Suprapubic skin (tissue), 4 donors: ENCODE measurements around the gene CLK2. TPM values are rescaled to one million over a fixed set of nuclear protein-coding genes. Genes with fewer than 3 reads are reported as not detected.
A peak's percentile ranks its signal among the peaks of the same experiment; 100 is the strongest.

Experiments
- DNase-seq, 2 donors: peaks; one replicate each; pipeline ENCODE4 v3.0.0-alpha.2; 2019; ENCODE audit warnings: low spot score in 2 of 2
- H3K27ac ChIP-seq: fragments of 200-600 bp; sonication (generic); one replicate; pipeline ENCODE4 v1.5.1; 2019
- H3K27me3 ChIP-seq: fragments of 200-600 bp; sonication (generic); one replicate; pipeline ENCODE4 v1.5.1; 2019
- H3K36me3 ChIP-seq: fragments of 200-600 bp; sonication (generic); one replicate; pipeline ENCODE4 v1.5.1; 2019
- H3K4me1 ChIP-seq: fragments of 200-600 bp; sonication (generic); one replicate; pipeline ENCODE4 v1.5.1; 2019
- H3K4me3 ChIP-seq: fragments of 200-600 bp; sonication (generic); one replicate; pipeline ENCODE4 v1.5.1; 2019; ENCODE audit warnings: mild to moderate bottlenecking
- H3K9me3 ChIP-seq: fragments of 200-600 bp; sonication (generic); one replicate; pipeline ENCODE4 v1.5.1; 2019
- EP300 ChIP-seq: sonication (generic); formaldehyde crosslinking; IDR thresholded peaks from one replicate; pipeline ENCODE4 v1.6.1; 2017; ENCODE audit warnings: antibody characterized with exemption
- POLR2A ChIP-seq, 2 donors: fragments of 450-650 bp; IDR thresholded peaks; one replicate each; pipeline ENCODE4 v1.6.1; 2017; ENCODE audit warnings: antibody characterized with exemption in 2 of 2, mild to moderate bottlenecking in 2 of 2, moderate library complexity in 2 of 2
- POLR2AphosphoS5 ChIP-seq, 3 donors: sonication (generic); formaldehyde crosslinking; IDR thresholded peaks; one replicate each; pipeline ENCODE4 v1.6.1; 2017; ENCODE audit warnings: antibody characterized with exemption in 3 of 3
- WGBS: methylation state at CpG from one replicate; pipeline ENCODE4 v1.1.5; 2018; 5-methylcytosine and 5-hydroxymethylcytosine counted together
- total RNA-seq, 4 donors: library from RNA; depleted of rRNA; stranded (reverse); fragments of >200 nt; gene quantifications; one replicate each; pipeline ENCODE4 v1.1.0, GENCODE V29; 2016
- TF ChIP-seq, protein P1 (sequence below), 2 donors: fragments of 200-600 bp in 1 of 2; fragments of 450-650 bp in 1 of 2; sonication (generic) in 1 of 2; IDR thresholded peaks; one replicate each; pipeline ENCODE4 v1.5.1; 2016 to 2019; ENCODE audit warnings: antibody characterized with exemption in 2 of 2, mild to moderate bottlenecking in 1 of 2, moderate library complexity in 1 of 2

The CLK2 gene
- total RNA-seq, 4 donors from 2014 or later = 27.6 to 72.3 (median 36.2) TPM

DNA sequence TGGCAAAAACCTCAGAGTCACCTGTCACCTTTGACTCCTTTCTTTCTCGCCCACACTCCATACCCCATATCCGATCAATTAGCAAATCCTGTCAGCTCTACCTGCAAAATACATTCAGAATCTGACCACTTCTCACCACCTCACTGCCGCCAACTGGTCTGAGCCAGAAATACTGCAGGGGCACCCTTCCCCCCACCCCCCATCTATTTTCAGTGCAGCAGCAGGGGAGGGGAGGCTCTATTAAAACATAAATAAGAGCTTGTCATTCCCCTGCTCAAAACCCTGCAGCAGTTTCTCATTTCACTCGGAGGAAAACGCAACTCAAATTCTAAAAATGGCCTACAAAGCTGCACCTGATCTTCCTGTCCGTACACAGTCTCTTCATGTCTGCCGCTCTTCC lies 24.1 kb upstream of the CLK2 start:
- WGBS = 77% methylated on average over 7 of the region's 7 CpGs
- no peak for DNase-seq
- Histone ChIP-seq H3K9me3 (no peaks in the 10 kb centered on the region), H3K36me3 (no peaks in the 10 kb centered on the region), H3K4me1 (peaks cover 15% of the 10 kb centered on the region), H3K4me3 (no peak overlapping the region), H3K27ac (no peak overlapping the region), H3K27me3 (peaks cover 24% of the 10 kb centered on the region)
- TF ChIP-seq, protein P1, sequence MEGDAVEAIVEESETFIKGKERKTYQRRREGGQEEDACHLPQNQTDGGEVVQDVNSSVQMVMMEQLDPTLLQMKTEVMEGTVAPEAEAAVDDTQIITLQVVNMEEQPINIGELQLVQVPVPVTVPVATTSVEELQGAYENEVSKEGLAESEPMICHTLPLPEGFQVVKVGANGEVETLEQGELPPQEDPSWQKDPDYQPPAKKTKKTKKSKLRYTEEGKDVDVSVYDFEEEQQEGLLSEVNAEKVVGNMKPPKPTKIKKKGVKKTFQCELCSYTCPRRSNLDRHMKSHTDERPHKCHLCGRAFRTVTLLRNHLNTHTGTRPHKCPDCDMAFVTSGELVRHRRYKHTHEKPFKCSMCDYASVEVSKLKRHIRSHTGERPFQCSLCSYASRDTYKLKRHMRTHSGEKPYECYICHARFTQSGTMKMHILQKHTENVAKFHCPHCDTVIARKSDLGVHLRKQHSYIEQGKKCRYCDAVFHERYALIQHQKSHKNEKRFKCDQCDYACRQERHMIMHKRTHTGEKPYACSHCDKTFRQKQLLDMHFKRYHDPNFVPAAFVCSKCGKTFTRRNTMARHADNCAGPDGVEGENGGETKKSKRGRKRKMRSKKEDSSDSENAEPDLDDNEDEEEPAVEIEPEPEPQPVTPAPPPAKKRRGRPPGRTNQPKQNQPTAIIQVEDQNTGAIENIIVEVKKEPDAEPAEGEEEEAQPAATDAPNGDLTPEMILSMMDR (IDR thresholded peaks at IDR 0.05) = no peak
- TF ChIP-seq POLR2A (IDR thresholded peaks at IDR 0.05) (no peak), EP300 (no peak), POLR2AphosphoS5 (IDR thresholded peaks at IDR 0.05) (no peak)

DNA sequence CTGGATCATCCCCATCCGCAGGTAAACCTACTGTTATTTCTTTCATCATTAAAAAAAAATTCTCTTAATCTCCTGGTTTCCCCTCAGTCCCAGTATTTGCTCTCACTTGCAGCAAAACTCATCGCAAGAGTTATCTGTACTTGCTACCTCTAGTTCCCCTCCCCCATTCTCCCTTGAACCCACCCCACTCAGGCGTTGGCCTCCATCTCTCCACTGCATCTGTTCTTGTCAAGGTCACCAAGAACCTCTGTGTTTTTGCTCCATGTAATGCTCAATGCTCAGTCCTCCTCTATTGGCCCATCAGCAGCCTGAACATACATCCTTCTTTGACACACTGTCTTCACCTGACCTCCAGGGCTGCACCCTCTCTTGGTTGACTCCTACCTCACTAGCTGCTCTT lies 23.4 kb upstream of the CLK2 start:
- Histone ChIP-seq H3K4me1 (peaks cover 15% of the 10 kb centered on the region), H3K36me3 (no peaks in the 10 kb centered on the region), H3K27me3 (peaks cover 24% of the 10 kb centered on the region), H3K4me3 (no peak overlapping the region), H3K9me3 (no peaks in the 10 kb centered on the region), H3K27ac (no peak overlapping the region)
- DNase-seq = no peak
- WGBS = 91% methylated on average over 3 of the region's 3 CpGs
- TF ChIP-seq POLR2A (IDR thresholded peaks at IDR 0.05) (no peak), POLR2AphosphoS5 (IDR thresholded peaks at IDR 0.05) (no peak), EP300 (no peak)
- TF ChIP-seq, protein P1 (IDR thresholded peaks at IDR 0.05) = no peak

DNA sequence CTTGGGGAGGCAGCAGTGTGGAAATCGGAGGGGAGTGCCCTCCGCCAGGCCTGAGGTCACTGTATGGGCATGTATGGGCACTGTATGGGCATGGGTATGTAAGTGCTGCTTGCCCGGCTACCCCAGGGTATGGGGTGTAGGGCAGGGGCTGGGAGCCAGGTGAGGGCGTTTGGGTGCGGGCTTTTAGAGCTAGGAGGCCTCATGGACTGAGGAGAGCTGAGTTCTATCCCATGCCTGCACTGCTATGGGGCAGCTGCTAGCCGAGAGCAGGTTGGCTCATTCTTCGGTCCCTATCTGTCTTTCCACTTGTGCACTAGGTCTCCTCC lies 22.6 kb upstream of the CLK2 start:
- WGBS = 71% methylated on average over 7 of the region's 7 CpGs
- Histone ChIP-seq H3K27me3 (peaks cover 24% of the 10 kb centered on the region), H3K27ac (no peak overlapping the region)

DNA sequence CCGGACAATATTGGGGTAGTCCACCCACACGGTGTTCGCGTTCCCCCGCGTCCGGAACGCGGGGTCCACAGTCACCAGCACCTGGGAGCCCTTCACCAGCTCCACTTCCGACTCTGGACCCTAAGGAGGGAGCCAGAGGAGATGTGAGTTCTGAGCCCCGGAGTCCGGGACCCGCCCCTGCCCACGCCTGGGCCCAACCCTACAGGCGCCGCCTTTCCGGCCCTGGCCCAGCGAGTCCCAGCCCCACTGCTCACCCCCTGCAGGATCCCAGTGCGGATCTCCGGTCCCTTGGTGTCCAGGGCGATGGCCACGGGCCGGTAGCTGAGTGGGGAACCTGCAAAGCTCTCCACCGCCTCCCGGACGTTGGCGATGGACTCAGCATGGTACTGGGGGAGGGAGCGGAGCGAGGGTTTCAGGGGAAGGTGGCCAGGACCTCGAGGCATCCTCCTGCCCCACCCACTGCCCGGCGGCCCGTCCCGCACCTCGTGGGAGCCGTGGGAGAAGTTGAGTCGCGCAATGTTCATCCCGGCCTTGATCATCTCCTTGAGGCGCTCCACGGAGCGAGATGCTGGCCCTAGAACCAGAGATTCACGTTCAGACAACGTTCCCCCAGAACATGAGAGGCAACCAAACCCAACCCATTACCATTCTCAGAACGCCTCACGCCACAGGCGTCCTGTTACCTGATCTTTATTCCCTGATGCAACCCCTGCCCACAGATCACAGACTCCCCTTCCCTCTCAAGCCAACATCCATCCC lies 22.1 kb upstream of the CLK2 start:
- H3K27ac ChIP-seq = no peak overlapping the region
- DNase-seq = no peak
- H3K9me3 ChIP-seq = no peaks in the 10 kb centered on the region
- WGBS = 17% methylated on average over 22 of the region's 47 CpGs
- H3K36me3 ChIP-seq = no peaks in the 10 kb centered on the region
- peaks cover 15% of the 10 kb centered on the region for H3K4me1 ChIP-seq
- H3K4me3 ChIP-seq = peak overlapping the region; percentile 25
- peaks cover 24% of the 10 kb centered on the region for H3K27me3 ChIP-seq
- TF ChIP-seq POLR2AphosphoS5 (IDR thresholded peaks at IDR 0.05) = no peak
- TF ChIP-seq, protein P1 (IDR thresholded peaks at IDR 0.05) = no peak
- no peak for TF ChIP-seq EP300
- TF ChIP-seq POLR2A (IDR thresholded peaks at IDR 0.05) = no peak

More for the DNA sequence above, 22.6 kb upstream of the CLK2 start:
- no peak for DNase-seq
- no peak for TF ChIP-seq POLR2AphosphoS5 (IDR thresholded peaks at IDR 0.05)
- no peaks in the 10 kb centered on the region for H3K9me3 ChIP-seq
- H3K4me3 ChIP-seq = no peak overlapping the region
- H3K36me3 ChIP-seq = no peaks in the 10 kb centered on the region
- peaks cover 15% of the 10 kb centered on the region for H3K4me1 ChIP-seq

DNA sequence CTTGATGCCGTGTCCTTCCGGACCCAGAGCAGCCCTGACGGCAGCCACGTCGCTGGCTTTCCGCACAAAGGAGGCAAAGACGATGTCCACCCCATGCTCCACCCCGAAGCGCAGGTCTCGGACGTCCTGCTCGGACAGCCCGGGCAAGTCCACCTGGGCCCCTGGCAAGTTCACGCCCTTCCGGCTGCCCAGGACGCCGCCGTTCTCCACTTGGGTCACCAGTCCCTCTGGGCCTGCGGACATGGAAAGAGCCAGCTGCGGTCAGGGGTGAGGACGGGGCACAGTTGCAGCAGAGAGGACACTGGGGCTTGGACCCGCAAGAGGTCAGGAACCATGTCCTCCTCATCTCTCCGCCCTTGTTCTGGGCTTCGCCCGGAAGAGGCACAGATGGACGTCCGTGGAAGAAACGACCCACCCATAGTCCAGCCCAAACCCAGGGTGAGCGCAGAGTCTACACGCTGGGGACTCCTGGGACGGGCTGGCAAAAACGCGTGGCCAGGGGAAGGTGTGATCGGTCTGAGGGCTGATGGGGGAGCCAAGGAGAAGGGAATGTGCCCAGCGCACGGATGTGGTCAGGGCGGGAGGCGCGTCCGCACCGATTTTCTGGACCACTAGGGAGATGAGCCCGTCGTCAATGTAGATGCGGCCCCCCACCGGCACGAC lies 21.3 kb upstream of the CLK2 start:
- Histone ChIP-seq H3K4me1 (peaks cover 15% of the 10 kb centered on the region), H3K27ac (no peak overlapping the region), H3K36me3 (no peaks in the 10 kb centered on the region), H3K9me3 (no peaks in the 10 kb centered on the region), H3K4me3 (peak overlapping the region; percentile 25), H3K27me3 (peaks cover 24% of the 10 kb centered on the region)
- WGBS = 40% methylated on average over 29 of the region's 46 CpGs
- TF ChIP-seq POLR2A (IDR thresholded peaks at IDR 0.05) (no peak), POLR2AphosphoS5 (IDR thresholded peaks at IDR 0.05) (no peak), EP300 (no peak)
- TF ChIP-seq, protein P1 (IDR thresholded peaks at IDR 0.05) = no peak
- no peak for DNase-seq
